IPS DF 19.7 (cell line): ENCODE data around the gene VPS51.

ENCODE experiments used
- DNase-seq: peaks from one replicate; pipeline ENCODE4 v3.0.0-alpha.2; 2013; ENCODE audit warnings: low read depth, low spot score

Gene VPS51

DNA sequence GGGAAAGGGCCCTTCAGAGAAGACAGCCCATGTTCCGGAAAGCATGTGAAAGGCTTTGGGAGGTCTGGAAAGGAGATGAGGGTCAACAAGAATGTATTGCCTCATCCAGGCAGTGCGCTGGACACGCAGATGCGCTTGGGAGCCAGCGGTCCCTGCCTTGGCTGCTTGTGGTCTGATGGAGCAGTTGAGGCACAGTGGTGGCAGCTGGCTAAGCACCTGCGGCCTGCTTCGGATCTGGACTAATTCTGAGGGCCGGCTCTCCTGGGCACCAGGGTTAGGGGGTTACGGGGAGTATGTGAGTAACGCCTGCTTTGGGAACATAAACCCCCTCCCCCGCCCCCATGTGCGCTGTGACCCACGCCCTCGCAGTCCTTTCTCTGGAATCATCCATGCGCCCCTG, 11.1 kb downstream of the VPS51 start:
- no peak for DNase-seq

DNA sequence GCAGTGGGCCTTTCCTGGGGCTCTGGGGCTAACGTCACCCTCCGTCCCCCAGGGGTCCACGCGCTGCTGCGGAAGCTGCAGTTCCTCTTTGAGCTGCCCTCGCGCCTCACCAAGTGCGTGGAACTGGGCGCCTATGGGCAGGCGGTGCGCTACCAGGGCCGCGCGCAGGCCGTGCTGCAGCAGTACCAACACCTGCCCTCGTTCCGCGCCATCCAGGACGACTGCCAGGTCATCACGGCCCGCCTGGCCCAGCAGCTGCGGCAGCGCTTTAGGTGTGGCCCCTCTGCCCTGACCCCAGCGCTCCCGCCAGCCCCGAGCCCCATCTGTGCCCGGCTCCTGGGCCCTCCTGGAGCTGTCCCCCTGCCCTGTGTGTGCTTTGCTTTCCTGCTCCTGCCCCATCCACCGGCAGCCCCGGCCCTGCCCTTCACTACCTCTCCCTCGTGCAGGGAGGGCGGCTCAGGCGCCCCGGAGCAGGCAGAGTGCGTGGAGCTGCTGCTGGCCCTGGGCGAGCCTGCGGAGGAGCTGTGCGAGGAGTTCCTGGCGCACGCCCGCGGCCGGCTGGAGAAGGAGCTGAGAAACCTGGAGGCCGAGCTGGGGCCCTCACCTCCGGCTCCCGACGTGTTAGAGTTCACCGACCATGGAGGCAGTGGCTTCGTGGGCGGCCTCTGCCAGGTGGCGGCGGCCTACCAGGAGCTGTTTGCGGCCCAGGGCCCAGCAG, 11.9 kb downstream of the VPS51 start:
- DNase-seq, result no peak

DNA sequence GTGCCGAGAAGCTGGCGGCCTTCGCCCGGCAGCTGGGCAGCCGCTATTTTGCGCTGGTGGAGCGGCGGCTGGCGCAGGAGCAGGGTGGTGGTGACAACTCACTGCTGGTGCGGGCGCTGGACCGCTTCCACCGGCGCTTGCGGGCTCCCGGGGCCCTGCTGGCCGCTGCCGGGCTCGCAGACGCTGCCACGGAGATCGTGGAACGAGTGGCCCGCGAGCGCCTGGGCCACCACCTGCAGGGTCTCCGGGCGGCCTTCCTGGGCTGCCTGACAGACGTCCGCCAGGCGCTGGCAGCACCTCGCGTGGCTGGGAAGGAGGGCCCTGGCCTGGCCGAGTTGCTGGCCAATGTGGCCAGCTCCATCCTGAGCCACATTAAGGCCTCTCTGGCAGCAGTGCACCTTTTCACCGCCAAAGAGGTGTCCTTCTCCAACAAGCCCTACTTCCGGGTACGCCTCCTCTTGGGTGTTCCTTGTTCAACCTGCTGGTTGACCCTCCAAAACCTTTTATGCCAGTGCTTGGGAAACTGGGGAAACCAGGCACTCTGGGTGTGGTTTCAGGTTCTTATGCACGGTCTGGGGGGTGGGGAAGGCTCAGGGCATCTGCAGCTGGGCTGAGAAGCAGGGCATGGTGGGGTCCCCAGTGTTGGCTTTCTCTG, 12.6 kb downstream of the VPS51 start:
- no peak for DNase-seq

DNA sequence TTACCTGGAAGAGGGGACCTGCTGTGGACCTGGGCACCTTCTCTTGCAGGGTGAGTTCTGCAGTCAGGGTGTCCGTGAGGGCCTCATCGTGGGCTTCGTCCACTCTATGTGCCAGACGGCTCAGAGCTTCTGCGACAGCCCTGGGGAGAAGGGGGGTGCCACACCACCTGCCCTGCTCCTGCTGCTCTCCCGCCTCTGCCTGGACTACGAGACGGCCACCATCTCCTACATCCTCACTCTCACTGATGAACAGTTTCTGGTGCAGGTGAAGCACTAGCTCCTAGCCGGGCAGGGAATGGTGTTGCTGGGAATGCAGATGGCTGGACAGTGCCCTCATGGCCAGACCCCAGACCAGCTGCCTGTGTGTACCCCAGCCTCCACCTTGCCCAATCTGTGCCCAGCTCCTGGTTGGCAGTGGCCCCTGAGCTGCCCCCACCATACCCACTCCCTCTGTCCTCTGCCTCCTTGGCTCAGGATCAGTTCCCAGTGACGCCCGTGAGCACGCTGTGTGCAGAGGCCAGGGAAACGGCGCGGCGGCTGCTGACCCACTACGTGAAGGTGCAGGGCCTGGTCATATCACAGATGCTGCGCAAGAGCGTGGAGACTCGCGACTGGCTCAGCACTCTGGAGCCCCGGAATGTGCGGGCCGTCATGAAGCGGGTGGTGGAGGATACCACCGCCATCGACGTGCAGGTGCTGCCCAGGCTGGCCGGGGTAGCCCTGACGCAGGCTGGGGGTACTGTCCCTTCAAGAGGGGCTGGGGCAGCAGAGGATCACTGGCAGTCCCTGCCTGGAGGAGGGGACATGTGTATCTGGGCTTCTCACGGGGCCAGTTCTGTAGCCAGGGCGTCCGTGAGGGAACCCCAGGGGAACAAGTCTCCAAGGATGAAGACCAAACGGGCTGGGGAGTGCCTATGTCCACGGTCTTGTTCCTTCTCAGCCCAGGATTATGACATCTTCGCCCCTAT, 13.5 kb downstream of the VPS51 start:
- no peak for DNase-seq

DNA sequence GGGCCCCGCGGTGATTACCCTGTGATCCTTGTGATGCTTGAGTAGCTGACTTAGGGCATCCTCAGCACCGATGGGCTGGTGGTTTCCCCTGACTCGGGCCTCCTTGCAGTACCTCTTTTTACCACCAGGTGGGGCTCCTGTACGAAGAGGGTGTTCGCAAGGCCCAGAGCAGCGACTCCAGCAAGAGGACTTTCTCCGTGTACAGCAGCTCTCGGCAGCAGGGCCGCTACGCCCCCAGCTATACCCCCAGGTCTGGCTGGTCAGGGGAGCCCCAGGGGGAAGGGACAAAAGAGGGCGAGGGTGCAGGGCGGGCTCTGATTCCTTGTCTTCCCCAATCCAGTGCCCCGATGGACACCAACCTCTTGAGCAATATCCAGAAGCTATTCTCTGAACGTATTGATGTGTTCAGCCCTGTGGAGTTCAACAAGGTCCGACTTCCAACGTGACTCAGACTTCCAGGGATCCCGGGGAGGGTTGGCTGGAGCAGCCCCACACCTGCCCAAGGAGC, 14.4 kb downstream of the VPS51 start:
- no peak for DNase-seq

DNA sequence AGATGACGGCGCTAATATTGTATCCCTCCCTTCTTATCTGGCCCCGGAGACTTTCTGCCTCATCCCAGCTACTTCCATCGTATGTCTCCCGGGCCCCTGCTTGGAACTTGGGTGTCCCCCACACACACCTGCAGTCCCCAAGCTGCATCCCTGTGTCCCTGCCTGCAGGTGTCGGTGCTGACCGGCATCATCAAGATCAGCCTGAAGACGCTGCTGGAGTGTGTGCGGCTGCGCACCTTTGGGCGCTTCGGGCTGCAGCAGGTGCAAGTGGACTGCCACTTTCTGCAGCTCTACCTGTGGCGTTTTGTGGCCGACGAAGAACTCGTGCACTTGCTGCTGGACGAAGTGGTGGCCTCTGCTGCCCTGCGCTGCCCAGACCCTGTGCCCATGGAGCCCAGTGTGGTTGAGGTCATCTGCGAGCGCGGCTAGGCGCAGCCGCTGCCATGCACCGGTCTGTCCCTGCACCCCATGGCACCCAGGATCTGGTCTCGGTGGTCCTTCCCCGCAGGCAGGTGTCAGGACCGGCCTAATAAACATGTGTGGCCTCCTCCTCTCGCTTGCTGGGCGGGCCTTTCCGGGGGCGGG, 15.2 kb downstream of the VPS51 start:
- no peak for DNase-seq

DNA sequence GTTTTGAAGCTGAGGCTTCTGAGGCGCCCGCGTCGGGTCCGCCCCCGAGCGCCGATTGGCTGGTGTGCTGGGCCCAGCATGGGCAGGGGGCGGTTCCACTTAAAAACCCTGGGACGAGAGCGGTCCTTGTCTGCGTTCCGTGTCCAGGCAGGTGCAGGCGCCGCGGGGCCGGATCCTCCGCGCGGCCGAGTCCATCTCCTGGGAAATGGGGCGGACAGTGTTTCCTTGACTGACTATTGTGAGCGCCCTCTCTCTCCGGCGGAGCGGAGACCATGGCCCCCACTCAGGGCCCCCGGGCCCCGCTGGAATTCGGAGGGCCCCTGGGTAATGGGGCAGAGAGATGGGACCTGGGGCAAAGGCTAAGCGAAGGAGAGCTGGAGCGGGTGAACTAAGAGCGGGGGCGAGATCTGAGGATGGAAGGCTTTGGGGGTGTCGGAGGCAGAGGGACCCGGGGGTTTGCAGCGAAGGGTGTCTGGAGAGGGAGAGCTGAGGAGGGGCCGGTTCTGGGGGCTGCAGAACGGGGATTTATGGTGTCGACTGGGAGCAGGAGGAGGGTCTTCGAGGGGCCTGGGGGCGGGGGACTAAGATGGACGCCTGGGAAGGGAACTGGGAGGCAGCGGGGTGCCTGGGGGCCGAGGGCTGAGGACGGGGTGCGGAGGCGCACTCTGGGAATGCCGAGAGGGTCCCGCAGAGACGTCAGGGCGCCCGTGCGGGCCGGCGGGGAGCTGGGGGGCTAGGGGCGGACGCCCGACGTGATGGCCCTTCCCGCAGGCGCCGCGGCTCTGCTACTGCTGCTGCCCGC, 15.9 kb downstream of the VPS51 start, which contains the start of gene TM7SF2:
TSS of gene TM7SF2 (plus strand) at position 129 of the 802 bp plus-strand sequence. CDS start at position 273, 144 bp downstream.
- no peak for DNase-seq

DNA sequence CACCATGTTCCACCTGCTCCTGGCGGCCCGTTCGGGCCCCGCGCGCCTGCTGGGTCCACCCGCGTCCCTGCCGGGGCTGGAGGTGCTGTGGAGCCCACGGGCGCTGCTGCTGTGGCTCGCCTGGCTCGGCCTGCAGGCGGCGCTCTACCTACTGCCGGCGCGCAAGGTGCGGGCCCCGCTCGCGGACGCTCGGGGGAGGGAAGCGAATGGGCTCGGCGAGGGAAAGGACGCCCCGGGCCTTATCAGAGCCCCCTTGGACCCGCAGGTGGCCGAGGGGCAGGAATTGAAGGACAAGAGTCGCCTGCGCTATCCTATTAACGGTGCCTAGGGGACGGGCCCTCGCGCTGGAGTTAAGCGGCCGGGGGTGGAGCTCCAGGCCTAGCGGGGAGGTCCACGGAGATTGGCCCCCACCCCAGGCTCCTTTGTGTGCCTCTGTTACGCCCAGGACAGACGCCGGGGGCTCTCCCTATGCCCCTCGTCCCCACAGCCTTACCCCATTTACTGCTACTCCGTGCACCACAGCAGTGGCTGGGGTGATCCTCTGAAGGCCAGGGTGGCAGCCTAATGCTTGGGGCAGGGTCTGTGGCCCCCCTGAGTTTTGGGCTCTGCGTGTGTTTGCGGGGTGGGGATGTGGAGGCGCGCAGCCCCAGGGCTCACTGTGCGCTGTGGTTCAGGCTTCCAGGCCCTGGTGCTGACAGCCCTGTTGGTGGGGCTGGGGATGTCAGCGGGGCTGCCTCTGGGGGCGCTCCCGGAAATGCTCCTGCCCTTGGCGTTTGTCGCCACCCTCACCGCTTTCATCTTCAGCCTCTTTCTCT, 16.7 kb downstream of the VPS51 start:
- no peak for DNase-seq

DNA sequence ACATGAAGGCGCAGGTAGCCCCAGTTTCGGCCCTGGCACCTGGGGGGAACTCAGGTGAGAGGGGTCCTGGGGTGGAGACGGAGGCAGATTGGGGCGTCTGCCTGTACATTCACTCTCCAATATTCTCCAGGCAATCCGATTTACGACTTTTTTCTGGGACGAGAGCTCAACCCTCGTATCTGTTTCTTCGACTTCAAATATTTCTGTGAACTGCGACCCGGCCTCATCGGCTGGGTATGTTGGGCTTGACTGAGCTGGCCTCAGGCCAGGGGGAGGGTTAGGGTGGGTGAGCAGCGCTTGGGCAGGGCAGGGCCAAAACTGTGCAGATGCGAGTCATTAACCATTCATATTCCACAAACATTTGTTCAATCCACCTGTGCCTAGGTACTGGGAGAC, 17.3 kb downstream of the VPS51 start:
- no peak for DNase-seq

DNA sequence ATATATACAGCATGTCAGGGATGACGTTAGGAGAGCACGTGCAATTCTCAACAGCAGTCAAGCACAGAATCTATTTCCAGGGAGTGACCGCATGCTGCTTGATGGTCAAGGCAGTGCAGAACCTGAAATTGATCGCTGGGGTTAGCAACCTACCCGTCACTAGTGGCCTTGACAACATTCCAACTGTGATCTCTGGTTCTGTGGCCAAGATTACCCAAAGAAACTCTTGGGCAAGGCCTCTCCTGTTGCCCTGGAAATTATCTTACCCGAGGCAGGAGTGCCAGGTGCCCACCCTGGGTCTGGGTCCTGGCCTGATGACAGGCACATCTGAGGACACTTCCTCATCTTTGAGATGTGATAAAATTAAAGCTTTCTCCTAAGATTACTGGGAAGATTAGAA, 17.8 kb downstream of the VPS51 start:
- no peak for DNase-seq

DNA sequence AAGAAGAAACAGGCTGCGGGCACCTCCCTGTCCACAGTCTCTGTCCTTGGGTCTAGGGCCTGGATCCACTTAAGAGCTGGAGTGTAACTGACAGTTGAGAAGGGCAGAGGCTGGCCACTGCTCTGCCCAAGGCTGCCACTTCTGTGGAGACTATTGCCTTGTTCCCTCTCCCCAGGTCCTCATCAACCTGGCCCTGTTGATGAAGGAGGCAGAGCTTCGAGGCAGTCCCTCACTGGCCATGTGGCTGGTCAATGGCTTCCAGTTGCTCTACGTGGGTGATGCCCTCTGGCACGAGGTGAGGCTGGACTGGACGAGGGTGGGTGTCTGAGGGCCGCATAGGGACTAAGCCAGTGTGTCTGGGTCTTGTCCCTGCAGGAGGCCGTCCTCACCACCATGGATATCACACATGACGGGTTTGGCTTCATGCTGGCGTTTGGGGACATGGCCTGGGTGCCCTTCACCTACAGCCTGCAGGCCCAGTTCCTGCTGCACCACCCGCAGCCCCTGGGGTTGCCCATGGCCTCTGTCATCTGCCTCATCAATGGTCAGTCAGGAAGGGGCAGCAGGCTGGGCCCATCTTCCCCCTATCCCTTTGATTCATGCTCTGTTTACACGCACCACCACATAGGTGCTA, 18.6 kb downstream of the VPS51 start:
- no peak for DNase-seq

DNA sequence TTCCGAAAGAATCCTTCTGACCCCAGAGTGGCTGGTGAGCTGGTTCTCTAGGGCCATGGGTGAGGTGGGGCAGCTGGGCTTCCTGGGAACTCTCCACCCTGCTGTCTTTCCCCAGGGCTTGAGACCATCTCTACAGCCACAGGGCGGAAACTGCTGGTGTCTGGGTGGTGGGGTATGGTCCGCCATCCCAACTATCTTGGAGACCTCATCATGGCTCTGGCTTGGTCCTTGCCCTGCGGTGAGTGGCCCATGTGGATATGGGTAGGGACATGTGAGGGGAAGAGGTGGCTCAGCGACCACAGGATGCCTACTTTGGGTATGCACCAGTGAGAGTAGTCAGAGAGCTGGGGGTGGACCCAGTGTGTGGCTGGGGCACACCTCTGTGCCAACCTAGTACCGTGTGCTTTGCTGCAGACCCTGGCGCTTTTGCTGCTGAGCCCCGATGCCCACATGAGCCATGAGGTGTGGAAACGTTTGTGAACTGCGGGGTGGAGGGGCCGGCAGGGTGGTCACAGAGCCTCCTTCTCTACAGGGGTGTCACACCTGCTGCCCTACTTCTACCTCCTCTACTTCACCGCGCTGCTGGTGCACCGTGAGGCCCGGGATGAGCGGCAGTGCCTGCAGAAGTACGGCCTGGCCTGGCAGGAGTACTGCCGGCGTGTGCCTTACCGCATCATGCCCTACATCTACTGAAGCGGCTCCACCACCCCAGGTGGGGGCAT, 19.5 kb downstream of the VPS51 start:
- DNase-seq, result no peak

DNA sequence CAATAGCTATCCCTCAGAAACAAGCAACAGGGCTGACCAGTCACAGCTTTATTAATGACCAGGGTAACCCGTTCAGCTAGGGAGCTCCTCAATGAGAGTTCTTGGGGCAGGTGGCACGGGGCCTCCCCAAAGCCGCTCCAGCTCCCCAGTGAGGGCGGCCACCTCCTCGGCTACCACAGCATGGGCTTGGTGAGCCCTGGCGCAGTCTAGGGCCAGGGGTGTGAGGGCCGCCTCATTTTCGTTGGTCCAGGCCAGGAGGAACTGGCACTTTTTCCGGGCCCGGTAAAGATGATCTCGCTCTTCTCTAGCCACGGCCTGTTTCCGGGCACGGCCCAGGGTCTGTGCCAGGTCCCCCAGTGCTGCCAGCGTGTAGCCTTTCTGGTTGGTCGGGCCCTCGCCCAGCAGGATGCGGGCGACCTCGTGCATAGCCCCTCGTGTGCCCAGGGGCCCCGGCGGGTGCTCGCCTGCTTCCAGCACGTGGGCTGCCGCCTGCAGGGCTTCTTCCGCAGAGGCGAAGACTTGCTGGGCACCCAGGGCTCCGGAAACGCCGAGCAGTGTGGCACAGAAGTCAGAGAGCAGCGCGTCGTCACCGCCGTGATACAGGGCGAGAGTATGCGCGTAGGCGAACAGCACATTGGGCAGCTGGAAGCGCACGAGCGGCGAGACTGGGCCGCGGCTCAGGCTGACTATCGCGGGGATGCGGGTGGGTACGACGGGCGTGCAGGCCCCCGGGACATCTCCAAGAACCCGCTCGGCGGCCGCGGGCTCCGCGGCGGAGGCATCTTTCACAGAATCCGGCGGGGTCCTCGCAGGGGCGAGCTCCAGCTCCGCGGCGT, 20.6 kb downstream of the VPS51 start:
- DNase-seq, result no peak

DNA sequence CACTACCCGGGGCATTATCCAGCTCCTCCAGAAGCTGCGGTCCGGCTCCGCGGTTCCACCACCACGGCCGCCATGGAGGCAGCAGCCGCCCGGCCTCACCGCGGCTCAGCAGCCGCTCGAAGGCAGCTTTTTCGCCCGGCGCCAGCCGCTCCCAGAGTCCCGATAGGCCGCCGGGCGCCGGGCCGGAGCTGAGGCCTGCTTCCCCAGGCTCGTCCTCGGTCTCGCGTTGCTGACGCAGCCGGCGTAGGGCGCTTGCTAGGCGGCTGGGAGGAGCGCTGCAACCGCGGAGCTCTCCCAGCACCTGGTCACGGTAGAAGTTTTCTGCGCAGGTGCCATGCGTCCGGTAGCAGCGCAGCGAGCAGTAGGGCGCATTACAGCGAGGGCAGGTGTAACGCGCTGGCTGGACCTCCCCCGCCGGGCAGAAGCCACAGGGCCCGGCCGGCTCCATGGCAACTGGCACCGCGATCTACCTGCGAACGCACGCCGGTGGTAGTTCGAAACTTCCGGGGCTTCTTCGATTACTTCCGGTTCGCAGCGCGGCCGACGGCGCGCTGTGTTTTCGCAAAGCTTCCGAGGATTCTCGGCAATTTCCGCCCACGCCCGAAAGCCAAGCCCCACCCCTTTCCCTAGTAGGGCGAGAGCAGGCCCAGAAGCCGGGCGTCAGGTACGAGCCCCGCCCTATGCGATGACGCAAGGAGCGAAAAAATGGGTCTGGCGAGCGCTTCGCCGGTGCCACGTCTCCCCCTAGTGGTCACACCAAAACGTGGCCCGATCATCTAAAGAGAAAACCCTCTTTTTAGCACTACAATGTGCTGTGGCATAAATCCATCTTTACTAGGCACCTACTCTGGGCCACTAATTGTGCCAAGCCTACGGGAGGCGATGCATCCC, 21.4 kb downstream of the VPS51 start, which contains the start of gene ZNHIT2:
TSS of gene ZNHIT2 (minus strand) at position 496 of the 891 bp plus-strand sequence. CDS start at position 448, 48 bp downstream.
- DNase-seq, result peak; percentile 86

DNA sequence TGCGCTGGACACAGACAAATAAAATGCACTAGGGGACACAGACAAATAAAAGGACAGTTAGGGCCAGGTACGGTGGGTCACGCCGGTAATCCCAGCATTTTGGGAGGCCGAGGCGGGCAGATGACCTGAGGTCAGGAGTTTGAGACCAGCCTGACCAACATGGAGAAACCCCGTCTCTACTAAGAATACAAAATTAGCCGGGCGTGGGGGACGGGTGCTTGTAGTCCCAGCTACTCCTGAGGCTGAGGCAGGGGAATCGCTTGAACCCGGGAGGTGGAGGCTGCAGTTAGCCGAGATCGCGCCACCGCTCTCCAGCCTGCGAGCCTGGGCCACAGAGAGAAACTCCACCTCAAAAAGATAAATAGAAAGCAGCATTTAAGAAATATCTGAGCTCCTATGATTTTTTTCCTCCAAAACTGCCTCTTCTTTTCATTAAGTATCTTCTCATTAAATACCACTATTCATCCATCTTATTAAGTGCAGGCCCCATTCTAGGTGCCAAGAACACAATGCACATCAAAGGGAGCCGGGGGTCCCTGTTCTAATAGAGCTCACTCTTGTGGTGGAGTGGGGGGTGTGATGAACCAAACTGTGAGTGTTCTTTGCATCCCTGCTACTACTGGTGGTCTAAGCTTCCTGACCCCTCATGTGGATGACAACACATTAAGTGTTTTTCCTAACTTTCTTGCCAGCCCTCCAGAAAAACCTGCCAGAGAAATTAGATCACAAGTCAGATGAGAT, 22.3 kb downstream of the VPS51 start:
- DNase-seq, result no peak
